A549 (cell line): ENCODE results near the gene YPEL4. TPM values are rescaled to one million over a fixed set of nuclear protein-coding genes. Genes with fewer than 3 reads are reported as not detected.

Source experiments
- ATAC-seq, 2 experiments: fragments of 200-7000 bp in 1 of 2; fragments of >200 bp in 1 of 2; cut with Nextera tagmentation in 1 of 2; cut with Tn5 transposase in 1 of 2; 3 replicates each; pipeline versions ENCODE4 v1.8.0 to v1.9.1; 2018 to 2020; ENCODE audit warnings: mild to moderate bottlenecking in 1 of 2, moderate library complexity in 1 of 2
- CTCF ChIA-PET: fragments of 300-600 bp; sonication (Branson Sonifier 250); formaldehyde crosslinking; extraction: SDS; loops from one replicate; lab custom pipeline; 2021; ENCODE audit warnings: antibody characterized with exemption, inconsistent platforms; lab: Yijun Ruan, JAX
- POLR2A ChIA-PET: fragments of 350-600 bp; formaldehyde crosslinking; extraction: SDS; loops from one replicate; lab custom pipeline; 2021; ENCODE audit warnings: antibody characterized with exemption, inconsistent platforms; lab: Yijun Ruan, JAX
- DNase-seq, 2 experiments: peaks; one replicate each; pipeline versions ENCODE4 v3.0.0 to v3.0.0-alpha.2; 2011 to 2016; ENCODE audit warnings: low read depth in 1 of 2, low spot score in 1 of 2
- FAIRE-seq: peaks from 2 replicates; lab custom pipeline; 2011; peaks lifted over from hg19 to GRCh38; lab: Jason Lieb, UNC
- H3K27ac ChIP-seq, 2 experiments: fragments of >200 bp; sonication (Bioruptor Twin); formaldehyde crosslinking; 3 replicates each; pipeline ENCODE4 v1.5.1; 2016 to 2017
- H3K4me1 ChIP-seq: fragments of >200 bp; sonication (Bioruptor Twin); formaldehyde crosslinking; 3 replicates; pipeline ENCODE4 v1.6.1; 2016
- H3K4me2 ChIP-seq: fragments of >200 bp; sonication (Bioruptor Twin); formaldehyde crosslinking; 3 replicates; pipeline ENCODE4 v1.6.1; 2016
- H3K4me3 ChIP-seq: fragments of >200 bp; sonication (Bioruptor Twin); formaldehyde crosslinking; 3 replicates; pipeline ENCODE4 v1.5.1; 2016
- H3K9me3 ChIP-seq: fragments of >200 bp; sonication (Bioruptor Twin); formaldehyde crosslinking; 3 replicates; pipeline ENCODE4 v1.6.1; 2016
- BHLHE40 ChIP-seq: IDR thresholded peaks from 2 replicates; pipeline ENCODE4 v1.6.1; 2012; ENCODE audit warnings: low read depth, low read length, inconsistent platforms
- CBX8 ChIP-seq: fragments of 200-600 bp; sonication (generic); IDR thresholded peaks from 2 replicates; pipeline ENCODE4 v1.6.1; 2016
- CEBPB ChIP-seq, 2 experiments: fragments of >200 bp in 1 of 2; sonication (Bioruptor Twin) in 1 of 2; formaldehyde crosslinking in 1 of 2; IDR thresholded peaks; 2 replicates each; pipeline ENCODE4 v1.6.1; 2012 to 2016
- CHD2 ChIP-seq: fragments of 150-350 bp; IDR thresholded peaks from 2 replicates; pipeline ENCODE4 v1.6.1; 2014; ENCODE audit warnings: low read length; ENCODE audit not compliant: partially characterized antibody
- CHD4 ChIP-seq: fragments of 200-600 bp; sonication (generic); IDR thresholded peaks from 2 replicates; pipeline ENCODE4 v1.6.1; 2016; ENCODE audit warnings: antibody characterized with exemption, mild to moderate bottlenecking, borderline replicate concordance
- EHF ChIP-seq: fragments of 250-450 bp; sonication (Bioruptor Pico); IDR thresholded peaks from 2 replicates; pipeline ENCODE4 v1.5.0; 2020; ENCODE audit warnings: mild to moderate bottlenecking
- EP300 ChIP-seq, 2 experiments: fragments of >200 bp; sonication (Bioruptor Twin); formaldehyde crosslinking; IDR thresholded peaks; 2 replicates in 1 of 2; 3 replicates in 1 of 2; pipeline ENCODE4 v1.6.1; 2016 to 2017
- ESRRA ChIP-seq: fragments of 150-350 bp; IDR thresholded peaks from 2 replicates; pipeline ENCODE4 v1.6.1; 2014; ENCODE audit warnings: mild to moderate bottlenecking, low read length, borderline replicate concordance
- FOSB ChIP-seq: fragments of 250-450 bp; sonication (Bioruptor Pico); IDR thresholded peaks from 2 replicates; pipeline ENCODE4 v1.5.0; 2020; ENCODE audit warnings: mild to moderate bottlenecking, moderate library complexity
- FOXS1 ChIP-seq: fragments of 250-450 bp; sonication (Bioruptor Pico); IDR thresholded peaks from 2 replicates; pipeline ENCODE4 v1.5.0; 2020; ENCODE audit warnings: mild to moderate bottlenecking, moderate library complexity
- GATA3 ChIP-seq: IDR thresholded peaks from 2 replicates; pipeline ENCODE4 v1.6.1; 2012; ENCODE audit warnings: borderline replicate concordance
- HDAC2 ChIP-seq: fragments of 200-600 bp; sonication (generic); IDR thresholded peaks from 2 replicates; pipeline ENCODE4 v1.6.1; 2016
- HEYL ChIP-seq: fragments of 250-450 bp; sonication (Bioruptor Pico); IDR thresholded peaks from 2 replicates; pipeline ENCODE4 v1.8.0; 2021; ENCODE audit warnings: mild to moderate bottlenecking, moderate library complexity
- HOXA7 ChIP-seq: fragments of 250-450 bp; sonication (Bioruptor Pico); IDR thresholded peaks from 2 replicates; pipeline ENCODE4 v1.5.0; 2020; ENCODE audit warnings: mild to moderate bottlenecking, moderate library complexity
- JUN ChIP-seq, 2 experiments: fragments of >200 bp; sonication (Bioruptor Twin); formaldehyde crosslinking; IDR thresholded peaks; 2 replicates in 1 of 2; 3 replicates in 1 of 2; pipeline ENCODE4 v1.6.1; 2016 to 2017
- JUNB ChIP-seq: fragments of >200 bp; sonication (Bioruptor Twin); formaldehyde crosslinking; IDR thresholded peaks from 2 replicates; pipeline ENCODE4 v1.6.1; 2016
- KDM1A ChIP-seq: fragments of 200-600 bp; sonication (generic); IDR thresholded peaks from 2 replicates; pipeline ENCODE4 v1.6.1; 2016; ENCODE audit warnings: low read depth, mild to moderate bottlenecking
- KDM5A ChIP-seq: fragments of 200-600 bp; sonication (generic); IDR thresholded peaks from 2 replicates; pipeline ENCODE4 v1.6.1; 2016; ENCODE audit warnings: antibody characterized with exemption, mild to moderate bottlenecking
- PHF8 ChIP-seq: fragments of 200-600 bp; sonication (generic); IDR thresholded peaks from 2 replicates; pipeline ENCODE4 v1.6.1; 2016; ENCODE audit warnings: low read depth, mild to moderate bottlenecking, antibody characterized with exemption, moderate library complexity, borderline replicate concordance
- RAD21 ChIP-seq, 2 experiments: fragments of >200 bp in 1 of 2; sonication (Bioruptor Twin) in 1 of 2; formaldehyde crosslinking in 1 of 2; IDR thresholded peaks in 1 of 2; conservative IDR thresholded peaks in 1 of 2; 2 replicates in 1 of 2; 3 replicates in 1 of 2; pipeline ENCODE4 v1.6.1; 2012 to 2018; ENCODE audit warnings: inconsistent platforms in 1 of 2
- RARB ChIP-seq: fragments of 250-450 bp; sonication (Bioruptor Pico); IDR thresholded peaks from 2 replicates; pipeline ENCODE4 v1.8.0; 2021; ENCODE audit warnings: mild to moderate bottlenecking, moderate library complexity
- ZFP36 ChIP-seq: fragments of 450-650 bp; IDR thresholded peaks from 2 replicates; pipeline ENCODE4 v1.6.1; 2014; ENCODE audit warnings: borderline replicate concordance; ENCODE audit not compliant: partially characterized antibody
- ZSCAN20 ChIP-seq: fragments of 250-450 bp; sonication (Bioruptor Pico); IDR thresholded peaks from 2 replicates; pipeline ENCODE4 v1.8.0; 2022; ENCODE audit warnings: mild to moderate bottlenecking, moderate library complexity
- WGBS: methylation state at CpG from one replicate; pipeline ENCODE4 v1.1.6; 2017; ENCODE audit errors: missing lambda C conversion rate; 5-methylcytosine and 5-hydroxymethylcytosine counted together
- polyA plus RNA-seq, 4 experiments: library from polyadenylated mRNA; depleted of rRNA in 3 of 4; stranded (reverse); fragments of >200 nt; fragmentation: RNase III in 1 of 4; extraction: RNeasy Plus Mini Kit Qiagen cat#74134 plus additional on column Dnase treatment in 1 of 4; gene quantifications; 2 replicates in 3 of 4; 3 replicates in 1 of 4; pipeline ENCODE4 v1.2.3, GENCODE V29; 2011 to 2017
- TF ChIP-seq, protein P1 (sequence below): IDR thresholded peaks from 2 replicates; pipeline ENCODE4 v1.6.1; 2012
- TF ChIP-seq, protein P2 (sequence below): IDR thresholded peaks from 2 replicates; pipeline ENCODE4 v1.6.1; 2012
- TF ChIP-seq, protein P3 (sequence below): fragments of 200-600 bp; sonication (generic); IDR thresholded peaks from 2 replicates; pipeline ENCODE4 v1.6.1; 2016; ENCODE audit warnings: antibody characterized with exemption, mild to moderate bottlenecking, moderate library complexity
- TF ChIP-seq, protein P4 (sequence below): fragments of >200 bp; sonication (Bioruptor Twin); formaldehyde crosslinking; IDR thresholded peaks from 2 replicates; pipeline ENCODE4 v1.6.1; 2016
- TF ChIP-seq, protein P5 (sequence below): fragments of 250-450 bp; sonication (Bioruptor Pico); IDR thresholded peaks from 2 replicates; pipeline ENCODE4 v1.5.0; 2020; ENCODE audit warnings: low read depth, mild to moderate bottlenecking, moderate library complexity
- TF ChIP-seq, protein P6 (sequence below): fragments of 250-450 bp; sonication (Bioruptor Pico); IDR thresholded peaks from 2 replicates; pipeline ENCODE4 v1.5.0; 2021; ENCODE audit warnings: mild to moderate bottlenecking, moderate library complexity, borderline replicate concordance

The YPEL4 gene
- polyA plus RNA-seq, 2 of the 4 experiments (the other 2 are of a cell fraction): 0.04 to 0.06 TPM

DNA sequence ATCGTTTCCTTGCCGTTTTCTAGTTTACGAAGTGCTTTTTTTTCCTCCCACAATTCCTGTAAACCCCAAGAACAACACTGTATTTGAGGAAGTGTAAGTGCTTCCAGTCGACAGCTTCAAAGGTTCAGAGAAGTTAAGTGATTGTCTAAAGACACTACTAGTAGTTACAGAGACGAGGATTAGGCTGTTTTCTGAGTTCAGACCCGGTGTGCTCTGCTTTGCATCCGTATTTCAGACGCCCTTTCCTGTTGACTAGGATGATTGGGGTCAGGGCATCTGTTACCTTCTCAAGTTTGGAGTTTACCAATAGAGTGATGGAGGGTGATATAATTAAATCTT lies 8.3 kb upstream of the YPEL4 start:
- peaks cover 11% of the 10 kb centered on the region; the same call in 1 of the 3 replicates for H3K4me1 ChIP-seq
- 2% methylated on average over 8 of the region's 8 CpGs for WGBS
- ATAC-seq (0 out of 6 replicates have a peak, but pooled peaks of 1 of the 2 experiments have one; percentile 14), FAIRE-seq (no peak), DNase-seq (no peak)
- H3K27ac ChIP-seq: peak overlapping the region; percentile 73 to 84
- peak overlapping the region; percentile 86 for H3K4me2 ChIP-seq
- H3K9me3 ChIP-seq: no peaks in the 10 kb centered on the region
- peak overlapping the region; percentile 63 for H3K4me3 ChIP-seq
- POLR2A ChIA-PET: no interaction called here
- CTCF ChIA-PET: interaction anchor here (0.8 to 2.0 kb wide), 2 partner anchors 9 to 90 kb away, joined by 3 to 8 read pairs; partner anchors contain the start of gene UBE2L6
- TF ChIP-seq FOXS1 (no peak), HEYL (no peak), HDAC2 (no peak)

DNA sequence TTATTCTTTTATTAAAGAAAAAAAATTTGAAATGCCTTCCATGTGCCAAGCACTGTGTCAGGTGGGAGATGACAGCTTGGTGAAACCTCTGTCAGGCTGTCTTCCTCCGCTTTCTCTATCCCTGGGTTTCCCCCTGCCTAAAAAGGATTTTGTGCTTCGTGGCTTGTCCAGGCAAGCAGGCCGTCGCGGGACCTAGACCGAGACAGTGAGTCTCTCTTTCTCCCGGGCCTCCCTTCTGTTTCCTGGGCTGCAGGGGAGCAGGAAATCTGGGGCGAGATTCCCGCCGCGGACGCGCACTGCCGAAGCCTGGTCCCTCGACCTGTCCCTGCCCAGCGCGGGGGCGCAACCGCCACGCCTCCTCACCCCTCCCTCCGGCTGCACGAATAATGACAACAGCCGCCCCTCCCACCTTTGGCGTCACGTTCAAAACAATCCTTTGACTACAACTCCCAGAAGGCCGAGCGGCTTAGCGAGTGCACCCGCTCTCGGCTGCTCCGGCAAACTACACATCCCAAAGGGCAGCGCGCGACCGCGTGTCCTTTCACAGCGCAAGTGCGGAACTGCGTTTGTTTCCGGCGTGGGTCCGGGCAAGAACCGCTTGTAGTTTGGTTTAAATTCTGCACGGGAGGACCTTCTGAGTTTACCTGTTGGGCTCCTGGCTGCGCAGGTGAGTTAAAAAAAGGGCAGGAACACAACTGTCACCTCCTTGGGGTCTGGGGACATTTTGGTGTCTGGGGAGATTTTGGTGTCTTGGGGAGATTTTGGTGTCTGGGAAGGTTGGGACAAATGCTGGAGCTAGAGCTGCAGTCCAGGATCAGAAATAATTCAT lies 7.7 kb upstream of the YPEL4 start, which contains the start of gene CLP1:
CLP1 (plus strand) TSS at position 569 of the 829 bp plus-strand sequence. CDS start 1,715 bp downstream, outside the sequence.
- H3K9me3 ChIP-seq: no peaks in the 10 kb centered on the region
- CTCF ChIA-PET: interaction anchor here (0.8 to 2.1 kb wide), 5 partner anchors 9 to 312 kb away, joined by 3 to 10 read pairs (median 6); partner anchors contain the start of gene UBE2L6
- peak; percentile 98 to 99 for ATAC-seq
- H3K4me1 ChIP-seq: peaks cover 11% of the 10 kb centered on the region; the same call in 1 of the 3 replicates
- DNase-seq: peak; percentile 92 to 99
- peak; percentile 56 for FAIRE-seq
- 1% methylated on average over 17 of the region's 45 CpGs for WGBS
- H3K4me3 ChIP-seq: peak within 1 kb of the TSS; percentile 63
- peak within 1 kb of the TSS; percentile 86 for H3K4me2 ChIP-seq
- peak within 1 kb of the TSS; percentile 73 to 84 for H3K27ac ChIP-seq
- POLR2A ChIA-PET: no interaction called here
- TF ChIP-seq KDM5A (0 out of 2 replicates have a peak, but pooled peaks have one; percentile 47), CHD2 (peak; percentile 92), CBX8 (no peak), JUN (IDR thresholded peaks at IDR 0.05) (peak; percentile 49 to 65; a peak in 2 of 5 replicates), EP300 (IDR thresholded peaks at IDR 0.05) (no peak), GATA3 (no peak), KDM1A (no peak), CEBPB (IDR thresholded peaks at IDR 0.05) (no peak), HDAC2 (no peak), ZFP36 (no peak), HOXA7 (CRISPR knock-in tag) (no peak), PHF8 (peak; percentile 47; the same call in 1 of the 2 replicates), CHD4 (peak; percentile 85; the same call in 1 of the 2 replicates), RARB (CRISPR knock-in tag) (no peak), ESRRA (no peak), EHF (CRISPR knock-in tag) (no peak), ZSCAN20 (CRISPR knock-in tag) (no peak), JUNB (no peak), RAD21 (conservative IDR thresholded peaks at IDR 0.05 in 1 of 2, IDR thresholded peaks at IDR 0.05 in 1 of 2) (no peak), BHLHE40 (no peak), FOSB (CRISPR knock-in tag) (no peak)
- TF ChIP-seq, protein P1, sequence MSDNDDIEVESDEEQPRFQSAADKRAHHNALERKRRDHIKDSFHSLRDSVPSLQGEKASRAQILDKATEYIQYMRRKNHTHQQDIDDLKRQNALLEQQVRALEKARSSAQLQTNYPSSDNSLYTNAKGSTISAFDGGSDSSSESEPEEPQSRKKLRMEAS: peak; percentile 96
- TF ChIP-seq, protein P2, sequence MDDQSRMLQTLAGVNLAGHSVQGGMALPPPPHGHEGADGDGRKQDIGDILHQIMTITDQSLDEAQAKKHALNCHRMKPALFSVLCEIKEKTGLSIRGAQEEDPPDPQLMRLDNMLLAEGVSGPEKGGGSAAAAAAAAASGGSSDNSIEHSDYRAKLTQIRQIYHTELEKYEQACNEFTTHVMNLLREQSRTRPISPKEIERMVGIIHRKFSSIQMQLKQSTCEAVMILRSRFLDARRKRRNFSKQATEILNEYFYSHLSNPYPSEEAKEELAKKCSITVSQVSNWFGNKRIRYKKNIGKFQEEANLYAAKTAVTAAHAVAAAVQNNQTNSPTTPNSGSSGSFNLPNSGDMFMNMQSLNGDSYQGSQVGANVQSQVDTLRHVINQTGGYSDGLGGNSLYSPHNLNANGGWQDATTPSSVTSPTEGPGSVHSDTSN: peak; percentile 58; the same call in 1 of the 2 replicates
- TF ChIP-seq, protein P3, sequence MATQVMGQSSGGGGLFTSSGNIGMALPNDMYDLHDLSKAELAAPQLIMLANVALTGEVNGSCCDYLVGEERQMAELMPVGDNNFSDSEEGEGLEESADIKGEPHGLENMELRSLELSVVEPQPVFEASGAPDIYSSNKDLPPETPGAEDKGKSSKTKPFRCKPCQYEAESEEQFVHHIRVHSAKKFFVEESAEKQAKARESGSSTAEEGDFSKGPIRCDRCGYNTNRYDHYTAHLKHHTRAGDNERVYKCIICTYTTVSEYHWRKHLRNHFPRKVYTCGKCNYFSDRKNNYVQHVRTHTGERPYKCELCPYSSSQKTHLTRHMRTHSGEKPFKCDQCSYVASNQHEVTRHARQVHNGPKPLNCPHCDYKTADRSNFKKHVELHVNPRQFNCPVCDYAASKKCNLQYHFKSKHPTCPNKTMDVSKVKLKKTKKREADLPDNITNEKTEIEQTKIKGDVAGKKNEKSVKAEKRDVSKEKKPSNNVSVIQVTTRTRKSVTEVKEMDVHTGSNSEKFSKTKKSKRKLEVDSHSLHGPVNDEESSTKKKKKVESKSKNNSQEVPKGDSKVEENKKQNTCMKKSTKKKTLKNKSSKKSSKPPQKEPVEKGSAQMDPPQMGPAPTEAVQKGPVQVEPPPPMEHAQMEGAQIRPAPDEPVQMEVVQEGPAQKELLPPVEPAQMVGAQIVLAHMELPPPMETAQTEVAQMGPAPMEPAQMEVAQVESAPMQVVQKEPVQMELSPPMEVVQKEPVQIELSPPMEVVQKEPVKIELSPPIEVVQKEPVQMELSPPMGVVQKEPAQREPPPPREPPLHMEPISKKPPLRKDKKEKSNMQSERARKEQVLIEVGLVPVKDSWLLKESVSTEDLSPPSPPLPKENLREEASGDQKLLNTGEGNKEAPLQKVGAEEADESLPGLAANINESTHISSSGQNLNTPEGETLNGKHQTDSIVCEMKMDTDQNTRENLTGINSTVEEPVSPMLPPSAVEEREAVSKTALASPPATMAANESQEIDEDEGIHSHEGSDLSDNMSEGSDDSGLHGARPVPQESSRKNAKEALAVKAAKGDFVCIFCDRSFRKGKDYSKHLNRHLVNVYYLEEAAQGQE: peak; percentile 97
- TF ChIP-seq, protein P4, sequence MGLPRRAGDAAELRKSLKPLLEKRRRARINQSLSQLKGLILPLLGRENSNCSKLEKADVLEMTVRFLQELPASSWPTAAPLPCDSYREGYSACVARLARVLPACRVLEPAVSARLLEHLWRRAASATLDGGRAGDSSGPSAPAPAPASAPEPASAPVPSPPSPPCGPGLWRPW: no peak
- TF ChIP-seq, protein P5, sequence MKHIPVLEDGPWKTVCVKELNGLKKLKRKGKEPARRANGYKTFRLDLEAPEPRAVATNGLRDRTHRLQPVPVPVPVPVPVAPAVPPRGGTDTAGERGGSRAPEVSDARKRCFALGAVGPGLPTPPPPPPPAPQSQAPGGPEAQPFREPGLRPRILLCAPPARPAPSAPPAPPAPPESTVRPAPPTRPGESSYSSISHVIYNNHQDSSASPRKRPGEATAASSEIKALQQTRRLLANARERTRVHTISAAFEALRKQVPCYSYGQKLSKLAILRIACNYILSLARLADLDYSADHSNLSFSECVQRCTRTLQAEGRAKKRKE: no peak
- TF ChIP-seq, protein P6, sequence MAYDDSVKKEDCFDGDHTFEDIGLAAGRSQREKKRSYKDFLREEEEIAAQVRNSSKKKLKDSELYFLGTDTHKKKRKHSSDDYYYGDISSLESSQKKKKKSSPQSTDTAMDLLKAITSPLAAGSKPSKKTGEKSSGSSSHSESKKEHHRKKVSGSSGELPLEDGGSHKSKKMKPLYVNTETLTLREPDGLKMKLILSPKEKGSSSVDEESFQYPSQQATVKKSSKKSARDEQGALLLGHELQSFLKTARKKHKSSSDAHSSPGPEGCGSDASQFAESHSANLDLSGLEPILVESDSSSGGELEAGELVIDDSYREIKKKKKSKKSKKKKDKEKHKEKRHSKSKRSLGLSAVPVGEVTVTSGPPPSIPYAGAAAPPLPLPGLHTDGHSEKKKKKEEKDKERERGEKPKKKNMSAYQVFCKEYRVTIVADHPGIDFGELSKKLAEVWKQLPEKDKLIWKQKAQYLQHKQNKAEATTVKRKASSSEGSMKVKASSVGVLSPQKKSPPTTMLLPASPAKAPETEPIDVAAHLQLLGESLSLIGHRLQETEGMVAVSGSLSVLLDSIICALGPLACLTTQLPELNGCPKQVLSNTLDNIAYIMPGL (CRISPR knock-in tag): no peak
